Naive B cell (primary cell): ENCODE results near the gene CCL11. TPM values are rescaled to one million over a fixed set of nuclear protein-coding genes. Genes with fewer than 3 reads are reported as not detected.

Source experiments
- ATAC-seq, 2 donors: fragments of 150-1000 bp; cut with Tn5 transposase; 2 replicates each; pipeline ENCODE4 v1.10.0; 2021; ENCODE audit warnings: low read depth in 2 of 2, mild to moderate bottlenecking in 2 of 2, moderate library complexity in 2 of 2
- DNase-seq: peaks from one replicate; pipeline ENCODE4 v3.0.0; 2022
- H3K27ac Mint-ChIP-seq, 6 donors: one replicate each; pipeline ENCODE4 v1.8.0; 2020 to 2022; ENCODE audit warnings: mild to moderate bottlenecking in 6 of 6, mixed read lengths in 6 of 6, moderate library complexity in 5 of 6, inconsistent platforms in 2 of 6
- H3K27me3 Mint-ChIP-seq, 3 donors: one replicate each; pipeline ENCODE4 v1.8.0; 2021 to 2022; ENCODE audit warnings: mixed read lengths in 3 of 3, mild to moderate bottlenecking in 1 of 3
- H3K36me3 Mint-ChIP-seq, 2 donors: one replicate each; pipeline ENCODE4 v1.8.0; 2020 to 2022; ENCODE audit warnings: mixed read lengths in 2 of 2, inconsistent platforms in 1 of 2, mild to moderate bottlenecking in 1 of 2
- H3K4me1 Mint-ChIP-seq, 3 donors: one replicate each; pipeline ENCODE4 v1.8.0; 2020 to 2022; ENCODE audit warnings: mixed read lengths in 3 of 3, inconsistent platforms in 1 of 3, mild to moderate bottlenecking in 1 of 3, moderate library complexity in 1 of 3
- H3K4me3 Mint-ChIP-seq, 8 donors: one replicate each; pipeline ENCODE4 v1.8.0; 2020 to 2022; ENCODE audit warnings: mild to moderate bottlenecking in 8 of 8, mixed read lengths in 8 of 8, moderate library complexity in 8 of 8, inconsistent platforms in 2 of 8
- H3K9me3 Mint-ChIP-seq, 7 donors: one replicate each; pipeline ENCODE4 v1.8.0; 2020 to 2022; ENCODE audit warnings: mixed read lengths in 7 of 7, mild to moderate bottlenecking in 5 of 7, inconsistent platforms in 2 of 7, moderate library complexity in 1 of 7
- polyA plus RNA-seq, 6 donors: library from polyadenylated mRNA; unstranded; fragments of 300-500 nt; fragmentation: Illumina TruSeq; gene quantifications; one replicate each; pipeline ENCODE4 v1.2.3, GENCODE V29; 2021; ENCODE audit warnings: low read depth in 6 of 6

CCL11 gene
- polyA plus RNA-seq, 6 donors from 2014 or later, result not detected

DNA sequence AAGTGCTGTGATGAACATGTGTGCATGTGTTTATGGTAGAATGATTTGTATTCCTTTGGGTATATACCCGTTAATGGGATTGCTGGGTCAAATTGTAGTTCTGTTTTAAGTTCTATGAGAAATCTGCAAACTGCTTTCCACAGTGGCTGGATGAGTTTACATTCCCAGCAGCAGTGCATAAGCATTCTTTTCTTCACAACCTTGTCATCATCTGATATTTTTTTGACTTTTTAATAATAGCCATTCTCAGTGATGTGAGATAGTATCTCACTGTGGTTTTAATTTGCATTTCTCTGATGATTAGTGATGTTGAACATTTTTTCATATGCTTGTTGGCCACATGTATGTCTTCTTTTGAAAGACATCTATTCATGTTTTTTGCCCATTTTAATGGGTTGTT lies 52.2 kb downstream of the CCL11 start:
- peaks cover 33 to 79% (median 57%) of the 10 kb centered on the region in 3 donors for H3K27me3 Mint-ChIP-seq
- ATAC-seq, result no peak
- no peak overlapping the region for H3K4me3 Mint-ChIP-seq
- H3K36me3 Mint-ChIP-seq, result no peaks in the 10 kb centered on the region
- no peak overlapping the region for H3K27ac Mint-ChIP-seq
- DNase-seq, result no peak
- peaks cover 0 to 15% (median 2%) of the 10 kb centered on the region in 3 donors for H3K4me1 Mint-ChIP-seq
- peaks cover 0 to 19% (median 11%) of the 10 kb centered on the region in 7 donors for H3K9me3 Mint-ChIP-seq

Other genes starting within 250 kb of the CCL11 start
- gene CCL2, start 30.5 kb upstream of the CCL11 start, polyA plus RNA-seq, result not detected
- gene CCL7, start 15.5 kb upstream of the CCL11 start, polyA plus RNA-seq, result not detected
- not detected for gene CCL8, start 33.7 kb downstream of the CCL11 start, polyA plus RNA-seq
- not detected for gene CCL13, start 70.7 kb downstream of the CCL11 start, polyA plus RNA-seq
- not detected for gene CCL1, start 77.5 kb downstream of the CCL11 start, polyA plus RNA-seq